Cardiac fibroblast (primary cell): ENCODE data around the gene DAB2IP.

Experiments
- DNase-seq, 2 donors: peaks; one replicate each; pipeline versions ENCODE4 v3.0.0 to v3.0.0-alpha.2; 2010; ENCODE audit warnings: low read depth in 2 of 2
- H3K4me3 ChIP-seq, 2 donors: replicated peaks in 1 of 2; 1 replicate in 1 of 2; 2 replicates in 1 of 2; pipeline ENCODE4 v1.5.1; 2011; ENCODE audit warnings: low read depth in 2 of 2, low read length in 2 of 2, mild to moderate bottlenecking in 2 of 2, moderate library complexity in 1 of 2
- TF ChIP-seq, protein P1 (sequence below): IDR thresholded peaks from one replicate; pipeline ENCODE4 v1.5.1; 2011; ENCODE audit warnings: low read depth, mild to moderate bottlenecking, low read length, inconsistent platforms

Gene DAB2IP

GRCh38 chr9:121769939-121770338 lies 118.5 kb downstream of the DAB2IP start:
- DNase-seq, result no peak
- TF ChIP-seq, protein P1, sequence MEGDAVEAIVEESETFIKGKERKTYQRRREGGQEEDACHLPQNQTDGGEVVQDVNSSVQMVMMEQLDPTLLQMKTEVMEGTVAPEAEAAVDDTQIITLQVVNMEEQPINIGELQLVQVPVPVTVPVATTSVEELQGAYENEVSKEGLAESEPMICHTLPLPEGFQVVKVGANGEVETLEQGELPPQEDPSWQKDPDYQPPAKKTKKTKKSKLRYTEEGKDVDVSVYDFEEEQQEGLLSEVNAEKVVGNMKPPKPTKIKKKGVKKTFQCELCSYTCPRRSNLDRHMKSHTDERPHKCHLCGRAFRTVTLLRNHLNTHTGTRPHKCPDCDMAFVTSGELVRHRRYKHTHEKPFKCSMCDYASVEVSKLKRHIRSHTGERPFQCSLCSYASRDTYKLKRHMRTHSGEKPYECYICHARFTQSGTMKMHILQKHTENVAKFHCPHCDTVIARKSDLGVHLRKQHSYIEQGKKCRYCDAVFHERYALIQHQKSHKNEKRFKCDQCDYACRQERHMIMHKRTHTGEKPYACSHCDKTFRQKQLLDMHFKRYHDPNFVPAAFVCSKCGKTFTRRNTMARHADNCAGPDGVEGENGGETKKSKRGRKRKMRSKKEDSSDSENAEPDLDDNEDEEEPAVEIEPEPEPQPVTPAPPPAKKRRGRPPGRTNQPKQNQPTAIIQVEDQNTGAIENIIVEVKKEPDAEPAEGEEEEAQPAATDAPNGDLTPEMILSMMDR, result no peak
- H3K4me3 ChIP-seq, result no peak overlapping the region

DNA sequence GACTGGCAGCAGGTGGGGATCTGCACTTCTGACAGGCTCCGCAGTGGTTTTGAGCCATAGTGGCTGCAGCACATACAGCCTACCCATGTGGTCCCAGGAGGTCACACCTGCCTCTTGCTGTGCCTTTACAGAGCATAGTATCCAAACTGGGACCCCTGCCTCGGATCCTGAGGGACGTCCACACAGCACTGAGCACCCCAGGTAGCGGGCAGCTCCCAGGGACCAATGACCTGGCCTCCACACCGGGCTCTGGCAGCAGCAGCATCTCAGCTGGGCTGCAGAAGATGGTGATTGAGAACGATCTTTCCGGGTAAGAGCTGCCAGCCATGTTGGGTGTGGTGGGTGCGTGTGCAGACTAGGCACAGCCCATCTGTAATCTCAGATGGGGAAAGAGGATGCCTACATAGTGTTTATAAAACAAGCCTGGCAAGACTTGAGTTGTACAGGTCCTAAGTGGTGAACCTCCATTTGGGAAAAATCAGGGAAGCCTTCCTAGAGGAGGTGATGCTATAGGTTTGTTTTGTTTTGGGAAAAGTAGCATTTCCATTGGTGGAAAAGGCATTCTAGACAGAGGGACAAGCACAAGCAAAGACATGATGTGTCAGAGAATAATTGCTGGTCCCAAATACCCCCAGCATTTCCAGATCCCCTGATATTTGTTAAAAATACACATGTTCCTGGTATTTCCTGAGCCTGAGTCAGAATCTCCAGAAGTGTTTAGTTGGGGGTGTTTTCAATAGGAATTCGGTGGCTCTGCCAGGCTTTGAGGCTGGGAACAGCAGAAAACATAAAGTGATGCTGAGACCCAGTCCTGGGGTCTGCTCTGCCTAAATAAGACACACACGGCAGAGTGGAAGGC lies 119.2 kb downstream of the DAB2IP start:
- TF ChIP-seq, protein P1, result no peak
- DNase-seq, result peak; percentile 56 to 59
- H3K4me3 ChIP-seq, result no peak overlapping the region

GRCh38 chr9:121771418-121771817 lies 120.0 kb downstream of the DAB2IP start:
- DNase-seq, result no peak
- H3K4me3 ChIP-seq, result no peak overlapping the region
- TF ChIP-seq, protein P1, result no peak

DNA sequence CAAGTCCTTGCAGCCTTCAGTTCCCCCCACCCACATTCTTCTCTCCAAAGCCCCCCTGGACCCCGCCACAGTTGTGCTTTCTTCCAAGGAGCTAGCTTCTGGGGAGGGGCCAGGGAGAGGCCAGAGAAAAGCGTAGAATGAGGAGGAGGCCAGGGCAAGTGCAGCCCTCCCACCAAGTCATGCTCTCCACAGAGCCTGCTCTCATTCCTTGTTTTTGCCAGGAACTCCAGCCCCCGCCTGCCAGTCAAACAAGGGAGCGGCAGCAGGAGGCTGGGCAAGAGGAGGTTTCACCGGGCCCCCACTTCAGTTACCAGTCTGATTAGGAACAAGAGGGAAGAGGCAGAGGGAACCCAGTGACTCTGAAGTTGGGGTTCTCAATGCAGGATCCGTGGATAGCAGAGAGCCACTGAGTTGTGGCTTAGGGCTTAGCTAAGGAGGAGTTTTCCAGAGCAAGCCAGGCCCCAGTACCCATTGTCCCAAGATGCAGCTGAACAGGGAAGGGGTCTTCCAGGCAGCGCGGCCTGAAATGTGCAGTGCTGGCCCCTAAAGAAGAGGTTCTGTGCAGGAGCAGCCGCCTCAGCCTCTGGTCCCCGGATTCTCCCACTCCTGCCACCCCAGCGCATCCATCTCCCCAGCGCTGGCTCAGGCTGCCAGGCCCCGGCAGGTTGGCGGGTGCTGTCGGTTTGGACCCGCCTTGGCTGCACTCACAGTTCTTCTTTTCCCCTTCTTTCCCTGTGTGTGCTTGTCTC lies 120.6 kb downstream of the DAB2IP start:
- TF ChIP-seq, protein P1, result no peak
- H3K4me3 ChIP-seq, result no peak overlapping the region
- no peak for DNase-seq

GRCh38 chr9:121772600-121773285 lies 121.3 kb downstream of the DAB2IP start:
- TF ChIP-seq, protein P1, result no peak
- H3K4me3 ChIP-seq, result no peak overlapping the region

DNA sequence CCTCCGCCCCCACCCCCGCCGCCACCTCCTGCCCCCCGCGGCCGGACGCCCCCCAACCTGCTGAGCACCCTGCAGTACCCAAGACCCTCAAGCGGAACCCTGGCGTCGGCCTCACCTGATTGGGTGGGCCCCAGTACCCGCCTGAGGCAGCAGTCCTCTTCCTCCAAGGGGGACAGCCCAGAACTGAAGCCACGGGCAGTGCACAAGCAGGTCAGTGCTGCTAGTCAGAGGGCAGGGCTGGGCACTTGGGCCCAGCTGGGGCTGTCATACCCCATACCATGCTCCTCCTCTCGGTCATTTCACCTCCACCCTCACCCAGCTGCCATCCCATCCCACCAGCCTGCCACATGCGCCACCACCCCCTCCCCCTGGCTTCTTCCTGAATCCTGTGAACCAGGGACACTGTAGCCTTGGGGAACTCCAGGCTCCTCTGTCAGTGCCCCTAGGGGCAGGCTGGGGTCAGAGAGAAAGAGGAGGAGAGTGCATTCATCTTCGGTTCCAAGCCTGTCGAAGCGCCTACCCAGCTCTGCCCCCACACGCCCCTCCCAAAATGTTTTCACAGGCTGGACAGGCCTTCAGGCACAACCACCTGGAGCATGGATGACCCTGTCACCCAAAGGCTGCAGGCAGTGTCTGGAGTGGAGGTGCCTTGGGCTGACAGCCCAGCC lies 122.0 kb downstream of the DAB2IP start:
- DNase-seq, result no peak
- TF ChIP-seq, protein P1, result no peak
- H3K4me3 ChIP-seq, result no peak overlapping the region

More at GRCh38 chr9:121772600-121773285, 121.3 kb downstream of the DAB2IP start:
- DNase-seq, result no peak
